Epidermal melanocyte (primary cell): ENCODE data around the gene RPRM.
"Not testable (repeated sequence)": the region's sequence is repeated elsewhere in the genome, so short reads cannot be mapped to it uniquely, and the experiment has no call there.

Experiments
- DNase-seq: peaks from one replicate; pipeline ENCODE4 v3.0.0; 2011; ENCODE audit warnings: low spot score; ENCODE audit not compliant: insufficient read length

RPRM gene

DNA sequence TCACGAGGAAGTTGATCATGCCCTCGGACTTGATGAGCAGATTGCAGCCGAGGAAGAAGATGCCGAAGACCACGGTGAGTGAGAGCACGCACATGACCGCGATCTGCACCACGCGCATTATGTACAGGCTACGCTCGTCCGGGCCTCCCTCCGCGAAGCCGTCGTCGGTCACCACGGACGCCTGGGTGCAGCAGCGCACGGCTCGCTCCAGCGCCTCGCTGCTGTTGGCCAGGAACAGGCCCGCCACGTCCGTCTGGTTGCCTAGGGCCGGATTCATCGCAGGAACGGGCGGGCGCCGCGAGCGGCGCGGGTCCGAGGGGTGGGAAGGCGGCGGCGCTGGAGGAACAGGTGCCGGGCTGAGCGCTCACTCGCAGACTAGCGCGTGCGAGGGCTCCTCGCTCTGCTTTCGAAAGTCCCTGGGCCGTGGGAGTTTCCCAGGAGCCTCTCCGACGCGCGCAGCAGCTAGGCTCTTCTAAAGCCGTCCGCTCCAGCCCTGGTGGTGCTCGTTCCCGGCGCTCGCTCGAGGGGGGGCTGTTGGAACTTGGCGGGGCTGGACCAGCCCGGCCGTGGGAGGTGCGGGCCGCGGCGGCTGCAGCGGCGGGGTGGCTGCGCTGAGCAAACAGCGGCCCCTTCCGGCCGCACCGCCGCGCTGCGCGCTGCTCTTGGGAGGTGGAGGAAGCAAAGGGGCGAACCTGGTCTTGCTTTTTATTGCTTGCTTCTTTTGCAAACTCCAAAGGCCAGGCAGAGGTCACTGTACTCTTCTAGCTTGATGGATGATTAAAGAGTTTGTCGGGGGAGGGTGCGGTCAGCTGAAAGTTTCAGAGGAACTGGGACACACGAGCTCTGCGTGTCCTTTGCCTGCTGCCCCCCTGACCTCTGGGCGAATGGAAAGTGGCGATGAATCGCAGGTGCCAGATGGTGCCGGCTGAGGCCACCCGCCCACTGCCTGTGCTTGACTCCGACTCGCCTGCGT lies at the start of gene RPRM:
Gene RPRM, minus strand, starts transcription at position 474 of the 973 bp plus-strand sequence. Its CDS starts 197 bp downstream, at position 277.
- DNase-seq, result peak; percentile 24

- DNase-seq, result no peak
These were observed 40.8 kb upstream of the RPRM start for GRCh38 chr2:153519257-153519875.

- DNase-seq, result no peak
These were observed 33.8 kb upstream of the RPRM start for GRCh38 chr2:153512331-153512730.

- DNase-seq, result no peak
These were observed 32.4 kb upstream of the RPRM start for GRCh38 chr2:153510996-153511395.

GRCh38 chr2:153509133-153509532 lies 30.6 kb upstream of the RPRM start:
- no peak for DNase-seq

- DNase-seq, result not testable (repeated sequence)
These were observed 27.9 kb upstream of the RPRM start for GRCh38 chr2:153506499-153506898.

- DNase-seq, result no peak
These were observed 20.9 kb upstream of the RPRM start for GRCh38 chr2:153499439-153499838.

- DNase-seq, result no peak
These were observed 19.5 kb upstream of the RPRM start for GRCh38 chr2:153497938-153498629.

GRCh38 chr2:153495725-153496124 lies 17.2 kb upstream of the RPRM start:
- no peak for DNase-seq

GRCh38 chr2:153488072-153488471 lies 9.5 kb upstream of the RPRM start:
- no peak for DNase-seq

GRCh38 chr2:153487448-153487847 lies 8.9 kb upstream of the RPRM start:
- DNase-seq, result no peak

GRCh38 chr2:153479573-153479972 lies 1.0 kb upstream of the RPRM start:
- DNase-seq, result no peak

- DNase-seq, result no peak
These were observed 800 bp downstream of the RPRM start for GRCh38 chr2:153477636-153478288.

DNA sequence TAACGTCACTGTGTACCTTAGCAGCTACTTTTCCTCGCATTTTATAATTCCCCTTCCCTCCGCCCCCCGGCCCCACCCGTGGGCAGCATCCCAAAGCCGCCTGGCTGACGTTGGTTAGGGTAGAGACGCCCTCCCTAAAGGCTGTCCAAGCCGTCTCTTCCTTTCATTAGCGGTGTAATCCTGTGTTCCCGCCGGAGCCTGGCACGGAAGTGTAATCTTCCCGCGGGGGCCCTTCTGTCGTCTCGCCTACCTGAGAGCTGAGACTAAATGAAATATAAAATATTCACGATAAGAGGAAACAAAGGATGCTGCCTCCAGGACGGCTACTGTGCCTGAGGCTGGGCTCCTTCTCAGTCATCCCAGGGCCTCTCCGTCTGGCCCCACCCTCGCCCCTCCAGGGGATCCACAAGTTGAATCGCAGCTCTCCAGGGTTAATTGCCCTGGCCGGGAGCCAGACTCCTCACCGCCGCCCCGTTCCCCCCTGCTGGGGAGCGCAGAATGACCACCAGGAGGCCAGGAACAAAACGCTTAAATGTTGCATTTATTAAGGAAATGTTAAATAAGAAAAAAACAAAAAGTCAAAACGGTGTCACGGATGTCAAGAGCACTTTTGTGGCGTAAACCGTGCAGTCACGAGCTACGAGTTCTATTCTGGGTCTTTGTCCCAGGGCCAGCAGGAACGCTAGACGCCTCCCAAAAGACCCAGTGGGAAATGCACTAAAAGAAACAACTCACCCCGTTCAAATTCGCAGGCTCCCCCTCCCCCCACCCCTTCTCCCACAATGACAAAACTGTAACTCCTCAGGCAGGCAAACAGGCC lies 1.5 kb downstream of the RPRM start:
- no peak for DNase-seq

- DNase-seq, result no peak
These were observed 2.1 kb downstream of the RPRM start for GRCh38 chr2:153476491-153476815.

- DNase-seq, result no peak
These were observed 3.6 kb downstream of the RPRM start for GRCh38 chr2:153474876-153475435.

DNA sequence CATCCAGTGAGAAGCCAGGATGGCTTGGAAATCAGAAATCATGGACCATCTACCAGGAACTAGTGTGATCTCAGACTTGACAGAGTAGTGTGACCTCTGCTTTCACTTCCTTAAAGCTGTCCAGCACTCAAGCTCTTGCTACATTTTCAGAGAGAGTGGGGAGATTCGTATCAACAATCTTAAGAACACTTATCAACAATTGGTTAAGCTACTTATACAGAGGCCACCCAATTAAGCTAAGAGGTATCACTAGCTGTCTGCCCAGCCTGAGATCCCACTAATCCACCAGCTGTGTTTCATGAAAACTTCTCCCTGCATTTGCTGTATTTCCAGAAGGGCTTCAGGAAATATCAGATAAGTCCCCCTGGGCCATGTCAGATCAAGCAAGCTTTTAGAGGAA lies 4.2 kb downstream of the RPRM start:
- no peak for DNase-seq

- DNase-seq, result no peak
These were observed 7.7 kb downstream of the RPRM start for GRCh38 chr2:153470867-153471266.

DNA sequence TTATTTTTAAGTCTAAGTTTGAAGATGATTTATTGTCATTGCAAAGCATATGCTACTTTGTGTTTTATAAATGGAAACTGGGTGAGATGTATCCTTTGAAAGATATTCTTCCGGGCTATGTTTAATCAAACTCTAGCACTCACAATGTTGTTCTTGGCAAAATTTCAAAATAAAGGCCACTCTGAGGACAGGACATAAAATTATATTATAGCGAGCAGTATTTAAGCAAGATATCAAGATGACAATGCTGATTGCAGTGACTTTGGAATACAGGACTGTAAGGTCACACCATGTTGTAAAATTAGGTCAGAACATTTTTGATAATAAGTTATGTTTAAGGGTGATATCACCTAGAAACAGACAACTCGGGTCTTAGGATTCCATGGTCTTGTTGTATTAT lies 14.2 kb downstream of the RPRM start:
- DNase-seq, result no peak

DNA sequence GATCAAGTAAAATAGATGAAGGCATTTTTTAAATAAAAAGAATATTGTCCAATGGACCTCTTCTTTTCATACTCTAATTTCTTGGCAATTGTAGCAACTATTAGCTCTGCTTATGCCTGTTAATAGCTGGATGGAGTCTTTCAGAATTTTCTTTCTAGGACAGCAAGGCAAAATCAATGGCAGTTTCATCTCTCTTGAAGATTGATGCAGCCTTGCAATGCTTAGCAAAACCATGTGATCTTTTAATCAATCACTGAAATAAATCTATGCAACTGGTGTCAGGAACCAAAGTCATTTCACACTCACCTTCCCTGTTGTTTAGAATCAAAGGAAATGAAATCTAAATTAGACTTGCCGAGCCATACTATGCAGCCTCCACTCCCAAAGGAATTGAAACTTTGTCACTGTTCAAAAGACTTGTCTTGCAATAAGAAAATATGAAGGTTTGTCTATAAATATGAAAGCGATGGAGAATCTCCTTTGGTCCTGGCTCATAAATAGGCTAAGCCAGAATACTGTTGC lies 16.2 kb downstream of the RPRM start:
- no peak for DNase-seq
